ENCODE measurements around the gene SUN2.

The SUN2 gene

GRCh38 chr22:38751066-38751421, 4.8 kb downstream of the SUN2 start:
- peak overlapping the region; percentile 99 for H3K27ac Mint-ChIP-seq
- no peaks in the 10 kb centered on the region for H3K27me3 Mint-ChIP-seq
- H3K9me3 Mint-ChIP-seq, result no peaks in the 10 kb centered on the region
- H3K4me1 Mint-ChIP-seq (ENCODE audit: low read depth), result peaks cover 64% of the 10 kb centered on the region
- peaks cover 54% of the 10 kb centered on the region for H3K36me3 Mint-ChIP-seq (ENCODE audit: low read depth)
- peak overlapping the region; percentile 93 for H3K4me3 Mint-ChIP-seq

DNA sequence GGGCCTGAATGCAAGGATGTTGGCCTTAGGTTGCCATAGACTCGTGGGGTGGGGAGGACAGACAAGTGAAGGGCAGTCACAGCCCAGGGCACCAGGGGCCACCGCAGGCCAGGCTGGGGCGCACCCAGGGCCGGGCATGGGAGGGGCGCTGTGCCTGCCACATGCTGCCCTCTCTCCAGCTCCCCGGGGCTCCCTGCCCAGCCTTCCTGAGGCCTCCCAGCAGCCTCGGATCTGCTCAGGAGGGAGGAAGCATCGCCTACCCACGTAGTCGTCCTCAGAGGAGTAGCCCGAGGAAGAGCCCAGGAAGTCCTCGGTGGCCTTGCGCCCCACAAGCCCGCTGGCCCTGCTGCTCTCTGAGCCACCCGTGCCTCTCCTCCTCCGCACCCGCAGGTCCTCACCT, 5.2 kb downstream of the SUN2 start:
- H3K9me3 Mint-ChIP-seq, result no peaks in the 10 kb centered on the region
- H3K4me3 Mint-ChIP-seq, result peak overlapping the region; percentile 93
- peaks cover 67% of the 10 kb centered on the region for H3K4me1 Mint-ChIP-seq (ENCODE audit: low read depth)
- no peaks in the 10 kb centered on the region for H3K27me3 Mint-ChIP-seq
- peak overlapping the region; percentile 99 for H3K27ac Mint-ChIP-seq
- peaks cover 58% of the 10 kb centered on the region for H3K36me3 Mint-ChIP-seq (ENCODE audit: low read depth)

GRCh38 chr22:38750104-38750503, 5.7 kb downstream of the SUN2 start:
- Mint-ChIP-seq H3K4me3 (peak overlapping the region; percentile 22), H3K36me3 (ENCODE audit: low read depth) (peaks cover 63% of the 10 kb centered on the region), H3K27me3 (no peaks in the 10 kb centered on the region), H3K27ac (peak overlapping the region; percentile 76), H3K4me1 (ENCODE audit: low read depth) (peaks cover 66% of the 10 kb centered on the region), H3K9me3 (no peaks in the 10 kb centered on the region)

DNA sequence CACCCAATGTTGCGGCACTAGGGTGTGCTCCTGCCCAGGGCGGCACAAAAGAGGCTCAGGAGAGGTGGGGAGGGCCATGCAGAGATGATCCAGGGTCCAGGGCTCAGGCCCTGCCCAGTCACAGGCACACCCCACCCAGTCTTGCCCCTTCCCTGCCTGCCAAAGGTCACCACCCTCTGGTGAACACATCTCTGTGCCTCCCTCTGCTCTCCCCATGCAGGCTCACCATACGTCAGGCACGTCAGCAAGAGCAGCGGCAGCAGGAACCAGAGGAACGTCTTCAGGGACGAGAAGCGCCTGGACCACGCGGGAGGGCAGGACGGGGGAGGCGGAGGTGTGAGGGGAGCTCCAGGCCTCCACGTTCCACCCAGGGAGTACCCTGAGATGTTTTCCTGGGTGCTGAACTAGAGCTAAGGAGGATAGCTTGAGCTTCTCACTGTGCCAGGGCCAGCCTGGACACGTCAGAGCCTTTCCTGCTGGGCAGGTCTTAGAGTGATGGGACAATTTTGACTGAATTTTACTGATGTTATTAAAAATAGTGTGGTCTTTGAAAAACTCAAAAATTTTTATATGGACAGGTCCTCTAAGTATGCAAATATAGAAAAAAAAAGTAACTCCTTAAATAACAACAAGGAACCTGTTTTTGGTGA, 7.2 kb downstream of the SUN2 start:
- H3K4me3 Mint-ChIP-seq, result no peak overlapping the region
- peaks cover 65% of the 10 kb centered on the region for H3K36me3 Mint-ChIP-seq (ENCODE audit: low read depth)
- H3K27me3 Mint-ChIP-seq, result no peaks in the 10 kb centered on the region
- H3K4me1 Mint-ChIP-seq (ENCODE audit: low read depth), result peaks cover 56% of the 10 kb centered on the region
- H3K9me3 Mint-ChIP-seq, result no peaks in the 10 kb centered on the region
- peak overlapping the region; percentile 26 for H3K27ac Mint-ChIP-seq

GRCh38 chr22:38745676-38746460, 9.9 kb downstream of the SUN2 start:
- peak overlapping the region; percentile 26 for H3K27ac Mint-ChIP-seq
- H3K4me3 Mint-ChIP-seq, result no peak overlapping the region
- no peaks in the 10 kb centered on the region for H3K27me3 Mint-ChIP-seq
- H3K9me3 Mint-ChIP-seq, result no peaks in the 10 kb centered on the region
- H3K4me1 Mint-ChIP-seq (ENCODE audit: low read depth), result peaks cover 31% of the 10 kb centered on the region
- peaks cover 67% of the 10 kb centered on the region for H3K36me3 Mint-ChIP-seq (ENCODE audit: low read depth)

- Mint-ChIP-seq H3K27ac (no peak overlapping the region), H3K36me3 (ENCODE audit: low read depth) (peaks cover 66% of the 10 kb centered on the region), H3K4me3 (no peak overlapping the region), H3K4me1 (ENCODE audit: low read depth) (peaks cover 26% of the 10 kb centered on the region), H3K9me3 (no peaks in the 10 kb centered on the region), H3K27me3 (no peaks in the 10 kb centered on the region)
Observed at GRCh38 chr22:38744981-38745380, 10.8 kb downstream of the SUN2 start.

DNA sequence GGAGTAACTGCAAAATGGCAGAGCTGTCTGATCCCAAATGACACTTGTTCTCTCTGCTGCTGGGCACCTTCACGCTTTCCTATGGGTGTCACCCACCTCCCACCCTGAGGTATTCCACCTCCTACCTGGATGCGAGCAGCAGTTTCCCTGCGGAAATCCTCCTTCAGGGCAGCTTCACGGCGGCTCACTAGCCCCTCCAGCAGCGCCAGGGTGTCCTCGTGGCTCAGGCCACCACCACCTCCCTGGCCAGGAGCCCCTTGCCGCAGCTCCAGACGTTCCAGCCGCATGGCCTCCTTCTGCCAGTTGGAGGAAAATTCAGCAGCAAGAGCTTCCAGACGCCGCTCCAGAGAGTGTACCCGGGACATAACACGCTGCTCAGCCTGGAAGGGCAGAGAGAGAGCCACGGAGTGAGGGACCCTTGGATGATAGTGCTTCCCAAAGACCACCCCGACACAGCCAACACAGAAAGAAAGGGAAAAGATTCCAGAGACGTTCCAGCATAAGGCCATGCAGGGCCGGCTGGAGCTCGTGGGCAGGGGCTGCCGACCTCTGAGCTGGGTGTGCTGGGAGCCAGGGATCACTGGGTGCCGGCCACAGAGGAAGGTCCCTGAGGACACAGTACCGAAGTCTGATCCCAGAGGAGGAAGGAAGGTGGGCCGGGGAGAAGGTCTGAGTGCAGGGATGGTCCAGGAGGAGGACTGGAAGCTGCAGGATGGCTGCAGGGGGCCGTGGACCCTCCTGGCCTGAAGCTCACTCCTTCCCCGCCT, 13.4 kb downstream of the SUN2 start:
- Mint-ChIP-seq H3K27me3 (no peaks in the 10 kb centered on the region), H3K4me1 (ENCODE audit: low read depth) (peaks cover 20% of the 10 kb centered on the region), H3K9me3 (no peaks in the 10 kb centered on the region), H3K4me3 (no peak overlapping the region), H3K27ac (no peak overlapping the region), H3K36me3 (ENCODE audit: low read depth) (peaks cover 70% of the 10 kb centered on the region)

DNA sequence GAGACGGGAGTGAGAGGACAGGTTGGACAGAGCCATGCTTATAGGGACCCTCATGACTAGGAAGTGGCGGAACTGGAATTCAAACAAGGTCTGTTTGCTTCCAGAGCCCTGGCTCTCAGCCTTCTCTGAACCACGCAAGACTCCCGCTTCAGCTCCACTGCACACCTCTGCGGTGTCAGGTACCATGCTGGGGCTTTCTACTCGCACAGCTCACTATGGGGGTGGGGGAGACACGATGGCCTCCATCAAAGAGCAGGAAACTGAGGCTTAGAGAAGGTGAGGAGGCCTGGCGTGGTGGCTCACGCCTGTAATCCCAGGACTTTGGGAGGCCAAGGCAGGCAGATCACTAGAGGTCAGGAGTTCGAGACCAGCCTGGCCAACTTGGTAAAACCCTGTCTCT, 14.2 kb downstream of the SUN2 start:
- Mint-ChIP-seq H3K4me3 (no peak overlapping the region), H3K36me3 (ENCODE audit: low read depth) (peaks cover 75% of the 10 kb centered on the region), H3K9me3 (no peaks in the 10 kb centered on the region), H3K27me3 (no peaks in the 10 kb centered on the region), H3K4me1 (ENCODE audit: low read depth) (peaks cover 26% of the 10 kb centered on the region), H3K27ac (peak overlapping the region; percentile 31)

- Mint-ChIP-seq H3K27ac (peak overlapping the region; percentile 31), H3K4me3 (no peak overlapping the region), H3K9me3 (no peaks in the 10 kb centered on the region), H3K36me3 (ENCODE audit: low read depth) (peaks cover 78% of the 10 kb centered on the region), H3K27me3 (no peaks in the 10 kb centered on the region), H3K4me1 (ENCODE audit: low read depth) (peaks cover 27% of the 10 kb centered on the region)
Observed at GRCh38 chr22:38741166-38741565, 14.6 kb downstream of the SUN2 start.

GRCh38 chr22:38740754-38741153, 15.0 kb downstream of the SUN2 start:
- H3K36me3 Mint-ChIP-seq (ENCODE audit: low read depth), result peaks cover 79% of the 10 kb centered on the region
- no peaks in the 10 kb centered on the region for H3K9me3 Mint-ChIP-seq
- no peaks in the 10 kb centered on the region for H3K27me3 Mint-ChIP-seq
- peaks cover 27% of the 10 kb centered on the region for H3K4me1 Mint-ChIP-seq (ENCODE audit: low read depth)
- no peak overlapping the region for H3K4me3 Mint-ChIP-seq
- peak overlapping the region; percentile 11 for H3K27ac Mint-ChIP-seq

GRCh38 chr22:38740116-38740723, 15.6 kb downstream of the SUN2 start:
- H3K27me3 Mint-ChIP-seq, result no peaks in the 10 kb centered on the region
- peaks cover 30% of the 10 kb centered on the region for H3K4me1 Mint-ChIP-seq (ENCODE audit: low read depth)
- H3K36me3 Mint-ChIP-seq (ENCODE audit: low read depth), result peaks cover 76% of the 10 kb centered on the region
- H3K9me3 Mint-ChIP-seq, result no peaks in the 10 kb centered on the region
- no peak overlapping the region for H3K4me3 Mint-ChIP-seq
- H3K27ac Mint-ChIP-seq, result peak overlapping the region; percentile 45

- no peaks in the 10 kb centered on the region for H3K27me3 Mint-ChIP-seq
- H3K4me1 Mint-ChIP-seq (ENCODE audit: low read depth), result peaks cover 36% of the 10 kb centered on the region
- H3K36me3 Mint-ChIP-seq (ENCODE audit: low read depth), result peaks cover 77% of the 10 kb centered on the region
- no peak overlapping the region for H3K4me3 Mint-ChIP-seq
- H3K9me3 Mint-ChIP-seq, result no peaks in the 10 kb centered on the region
- H3K27ac Mint-ChIP-seq, result peak overlapping the region; percentile 45
Observed at GRCh38 chr22:38739300-38740055, 16.3 kb downstream of the SUN2 start.

- H3K9me3 Mint-ChIP-seq, result no peaks in the 10 kb centered on the region
- peaks cover 41% of the 10 kb centered on the region for H3K4me1 Mint-ChIP-seq (ENCODE audit: low read depth)
- H3K27me3 Mint-ChIP-seq, result no peaks in the 10 kb centered on the region
- H3K36me3 Mint-ChIP-seq (ENCODE audit: low read depth), result peaks cover 82% of the 10 kb centered on the region
- H3K4me3 Mint-ChIP-seq, result no peak overlapping the region
- no peak overlapping the region for H3K27ac Mint-ChIP-seq
Observed at GRCh38 chr22:38738475-38739070, 17.2 kb downstream of the SUN2 start.
